Activated T-cell treated with anti-CD3 and anti-CD28 coated beads, Interleukin-2, amount 50 U/mL, for 1 hour (primary cell): Measurements from ENCODE around the gene PGBD1.

Experiments used
- DNase-seq: peaks from one replicate; pipeline ENCODE4 v3.0.0-alpha.2; 2020

Gene PGBD1, protein sequence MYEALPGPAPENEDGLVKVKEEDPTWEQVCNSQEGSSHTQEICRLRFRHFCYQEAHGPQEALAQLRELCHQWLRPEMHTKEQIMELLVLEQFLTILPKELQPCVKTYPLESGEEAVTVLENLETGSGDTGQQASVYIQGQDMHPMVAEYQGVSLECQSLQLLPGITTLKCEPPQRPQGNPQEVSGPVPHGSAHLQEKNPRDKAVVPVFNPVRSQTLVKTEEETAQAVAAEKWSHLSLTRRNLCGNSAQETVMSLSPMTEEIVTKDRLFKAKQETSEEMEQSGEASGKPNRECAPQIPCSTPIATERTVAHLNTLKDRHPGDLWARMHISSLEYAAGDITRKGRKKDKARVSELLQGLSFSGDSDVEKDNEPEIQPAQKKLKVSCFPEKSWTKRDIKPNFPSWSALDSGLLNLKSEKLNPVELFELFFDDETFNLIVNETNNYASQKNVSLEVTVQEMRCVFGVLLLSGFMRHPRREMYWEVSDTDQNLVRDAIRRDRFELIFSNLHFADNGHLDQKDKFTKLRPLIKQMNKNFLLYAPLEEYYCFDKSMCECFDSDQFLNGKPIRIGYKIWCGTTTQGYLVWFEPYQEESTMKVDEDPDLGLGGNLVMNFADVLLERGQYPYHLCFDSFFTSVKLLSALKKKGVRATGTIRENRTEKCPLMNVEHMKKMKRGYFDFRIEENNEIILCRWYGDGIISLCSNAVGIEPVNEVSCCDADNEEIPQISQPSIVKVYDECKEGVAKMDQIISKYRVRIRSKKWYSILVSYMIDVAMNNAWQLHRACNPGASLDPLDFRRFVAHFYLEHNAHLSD

DNA sequence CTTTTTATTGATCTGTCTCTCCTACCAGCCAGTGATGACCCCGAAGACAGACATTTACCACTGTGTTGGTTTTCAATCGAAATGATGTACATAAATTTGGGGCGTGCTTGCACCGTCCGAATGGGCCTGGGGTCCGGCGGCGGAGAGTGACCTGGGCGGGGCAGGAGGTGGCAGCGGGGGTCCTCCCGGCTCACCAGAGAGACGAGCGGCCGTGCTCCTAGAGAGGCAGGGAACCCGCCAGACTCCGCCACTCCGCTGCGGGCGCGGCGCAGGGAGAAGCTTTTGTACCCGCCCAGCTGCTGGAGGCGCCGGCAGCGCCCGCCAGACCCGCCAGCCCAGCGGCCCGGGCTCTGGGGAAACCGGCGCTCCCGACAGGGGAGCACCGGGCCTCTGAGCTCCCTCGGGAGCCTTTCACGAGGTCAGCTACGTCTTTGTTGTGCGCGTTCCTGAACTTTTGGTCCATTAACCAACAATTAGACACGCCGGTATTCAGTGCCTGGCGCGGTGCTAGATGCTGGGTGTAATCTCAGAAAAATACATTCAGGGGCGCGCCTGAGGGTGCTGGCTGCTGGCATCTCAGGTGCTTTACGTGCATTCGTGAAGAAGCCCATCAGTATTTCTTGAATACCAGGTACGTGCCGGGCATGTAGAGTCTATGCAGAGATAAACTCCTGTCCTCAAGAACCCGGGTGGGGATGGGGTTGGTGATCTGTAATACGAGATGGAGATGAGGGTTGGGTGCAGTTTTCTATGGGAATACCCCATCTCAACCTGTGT is at the start of gene PGBD1:
Gene PGBD1 (plus strand): TSS at position 285 of the 777 bp plus-strand sequence. CDS start 2,242 bp downstream, outside the sequence.
- DNase-seq, result peak; percentile 55

DNA sequence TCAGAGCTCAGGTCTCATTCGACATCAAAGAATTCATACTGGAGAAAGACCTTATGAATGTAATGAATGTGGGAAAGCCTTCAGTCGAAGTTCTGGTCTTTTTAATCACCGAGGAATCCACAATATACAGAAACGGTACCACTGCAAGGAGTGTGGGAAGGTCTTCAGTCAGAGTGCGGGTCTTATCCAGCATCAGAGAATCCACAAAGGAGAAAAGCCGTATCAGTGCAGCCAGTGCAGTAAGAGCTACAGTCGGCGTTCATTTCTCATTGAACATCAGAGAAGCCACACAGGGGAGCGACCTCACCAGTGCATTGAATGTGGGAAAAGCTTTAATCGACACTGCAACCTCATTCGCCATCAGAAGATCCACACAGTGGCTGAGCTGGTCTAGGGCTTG is 48.6 kb upstream of the PGBD1 start:
- DNase-seq, result no peak

DNA sequence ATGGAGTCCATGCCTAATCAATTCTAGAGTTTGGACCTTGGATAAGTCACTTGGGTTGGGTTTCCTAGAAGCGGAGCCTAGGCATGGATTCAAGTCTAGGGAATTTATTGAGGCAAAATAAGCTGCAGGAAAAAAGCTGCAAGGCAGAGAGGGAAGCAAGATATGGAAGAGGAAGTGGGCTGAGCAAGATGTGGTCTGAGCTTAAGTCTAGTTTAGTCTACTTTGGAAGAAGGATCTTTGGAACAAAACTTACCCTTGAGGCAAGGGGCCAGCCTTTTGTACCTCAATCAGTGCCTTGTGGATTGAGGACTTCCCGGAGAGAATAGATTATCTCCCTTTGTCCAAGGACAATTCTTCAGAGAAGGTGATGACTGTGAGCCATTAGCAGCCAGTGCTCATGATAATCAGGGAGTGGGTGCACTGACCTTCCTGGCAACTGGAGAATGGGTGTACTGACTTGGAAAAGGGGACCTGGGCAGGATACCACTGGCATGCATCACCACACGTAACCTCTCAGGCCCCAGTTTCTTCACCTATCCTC is 45.4 kb upstream of the PGBD1 start:
- DNase-seq, result no peak

DNA sequence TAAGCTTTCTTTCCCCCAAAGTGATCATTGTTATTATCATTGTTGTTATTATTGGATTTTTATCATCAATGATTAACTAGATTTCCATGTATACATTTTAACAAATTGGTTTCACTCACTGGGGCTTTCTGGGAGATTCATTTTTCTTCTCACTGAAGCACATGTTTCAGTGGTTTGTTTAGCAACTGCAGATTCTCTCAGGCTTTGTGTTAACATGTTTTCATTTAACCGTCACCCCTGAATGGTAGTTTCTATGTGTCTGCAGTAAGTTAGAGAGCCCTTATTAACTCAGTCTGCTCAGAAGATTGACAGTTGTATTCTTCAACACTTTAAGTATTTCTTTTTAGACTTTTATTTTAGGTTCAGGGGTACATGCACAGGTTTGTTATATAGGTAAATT is 41.7 kb upstream of the PGBD1 start:
- DNase-seq, result no peak

DNA sequence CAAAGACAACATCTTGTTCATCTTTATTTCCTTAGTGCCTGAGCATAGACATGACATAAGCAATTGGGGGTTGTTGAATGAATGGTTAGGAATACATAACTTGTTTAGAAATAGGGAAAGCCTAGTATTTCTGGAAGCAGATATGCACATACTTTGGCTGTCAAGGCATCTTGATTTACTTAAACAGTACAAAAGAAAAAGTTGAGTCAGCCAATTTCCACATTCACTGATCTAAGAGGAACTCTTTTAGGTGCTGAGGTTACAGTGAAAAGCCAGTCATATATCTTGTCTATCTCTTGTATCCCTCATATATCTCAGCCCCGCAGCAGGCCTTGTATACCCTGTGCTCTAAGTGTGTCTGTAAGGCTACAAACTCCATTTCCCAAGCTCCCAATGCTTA is 40.9 kb upstream of the PGBD1 start:
- no peak for DNase-seq

DNA sequence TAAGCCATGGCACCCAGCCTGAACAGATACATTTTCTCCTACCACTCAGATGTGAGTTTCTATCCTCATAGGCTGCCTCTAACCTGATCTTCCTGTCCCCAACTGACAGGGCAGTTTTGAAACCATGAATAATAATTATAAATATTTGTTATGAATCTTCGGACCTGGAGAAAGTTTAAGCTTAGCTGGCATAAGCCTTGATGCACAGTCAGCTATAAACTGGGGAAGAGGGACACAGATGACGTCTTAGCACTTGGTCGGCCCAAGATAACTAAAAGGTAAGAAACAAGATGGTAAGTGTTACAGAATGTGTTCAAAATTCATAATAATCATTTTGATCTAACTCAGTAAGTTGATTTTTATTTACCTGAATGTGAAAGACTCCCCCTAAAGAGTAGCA is 37.4 kb upstream of the PGBD1 start:
- no peak for DNase-seq

DNA sequence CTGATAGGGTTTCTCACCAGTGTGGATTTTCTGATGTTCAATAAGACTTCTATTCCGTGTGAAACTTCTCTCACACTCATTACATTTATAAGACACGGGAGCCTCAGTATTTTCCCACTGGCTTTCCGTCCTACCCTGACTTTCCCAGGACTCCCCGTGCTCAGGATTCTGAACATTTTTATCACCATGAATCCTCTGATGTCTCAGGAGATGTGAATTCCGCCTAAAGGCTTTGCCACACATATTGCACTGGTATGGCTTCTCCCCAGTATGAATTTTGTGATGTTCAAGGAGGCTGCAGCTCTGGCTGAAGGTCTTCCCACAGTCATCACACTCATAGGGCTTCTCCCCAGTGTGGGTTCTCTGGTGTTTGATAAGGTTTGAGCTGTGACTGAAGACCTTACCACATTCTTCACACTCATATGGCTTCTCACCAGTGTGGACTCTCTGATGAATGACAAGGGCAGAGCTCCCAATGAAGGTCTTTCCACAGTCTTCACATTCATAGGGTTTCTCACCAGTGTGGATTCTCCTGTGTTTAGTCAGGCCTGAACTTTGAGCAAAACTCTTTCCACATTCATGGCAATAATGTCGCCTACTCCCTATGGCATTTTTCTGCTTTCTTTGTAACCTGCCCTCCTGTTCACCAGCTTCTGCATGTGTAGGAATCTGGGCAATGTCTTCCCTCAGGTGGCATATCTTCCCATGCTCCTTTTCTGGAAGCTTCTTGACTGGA is 36.0 kb upstream of the PGBD1 start:
- no peak for DNase-seq

DNA sequence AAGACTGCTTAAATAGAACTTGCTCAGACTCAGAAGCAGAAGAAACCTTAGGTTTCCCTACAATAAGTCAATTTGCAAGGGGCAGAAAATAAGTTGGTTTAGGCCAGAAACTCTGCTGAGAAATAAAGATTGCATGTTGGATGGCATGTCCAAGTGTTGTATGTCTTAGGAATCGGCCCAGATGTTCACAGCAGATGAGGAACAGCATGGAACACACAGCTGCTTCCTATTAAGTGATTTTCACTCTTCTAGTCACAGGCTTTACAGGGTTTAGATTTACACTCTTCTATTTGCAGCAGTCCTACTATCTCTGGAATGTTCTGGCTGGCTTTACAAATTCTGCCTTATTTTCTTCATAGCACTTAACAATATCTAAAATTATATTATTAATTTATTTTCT is 32.5 kb upstream of the PGBD1 start:
- DNase-seq, result no peak

DNA sequence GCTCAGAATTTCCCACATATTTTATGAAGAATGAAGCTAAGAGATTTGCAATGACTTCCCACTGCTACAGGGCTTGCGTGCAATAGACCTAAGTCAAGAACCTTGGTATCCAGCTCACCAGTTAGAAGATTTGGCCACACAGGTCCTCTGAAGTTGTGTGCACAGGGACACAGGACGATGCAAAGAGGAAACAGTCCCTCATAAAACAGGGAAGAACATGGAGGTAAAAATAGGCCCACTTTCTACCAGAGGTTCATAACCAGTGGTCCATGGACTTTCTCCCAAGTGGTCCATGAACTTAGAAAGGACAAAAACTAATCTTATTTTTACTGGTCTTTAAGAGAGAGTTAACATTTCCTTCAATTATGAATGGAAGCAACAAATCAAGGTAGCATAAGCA is 30.6 kb upstream of the PGBD1 start:
- no peak for DNase-seq

DNA sequence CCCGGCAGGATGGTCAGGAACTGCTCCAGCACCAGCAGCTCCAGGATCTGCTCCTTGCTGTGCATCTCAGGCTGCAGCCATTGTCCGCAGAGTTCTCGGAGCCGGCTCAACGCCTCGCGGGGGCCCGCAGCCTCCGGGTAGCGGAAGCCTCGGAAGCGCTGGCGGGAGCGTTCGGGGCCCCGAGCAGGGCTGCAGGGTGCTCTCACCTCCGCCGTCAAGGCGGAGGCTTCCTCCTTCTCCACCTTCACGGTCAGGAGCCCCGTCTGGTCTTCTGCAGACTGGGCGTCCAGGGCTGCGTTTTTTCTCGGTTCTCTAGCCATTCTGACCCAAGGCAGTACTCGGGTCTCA is 29.7 kb upstream of the PGBD1 start:
- no peak for DNase-seq

DNA sequence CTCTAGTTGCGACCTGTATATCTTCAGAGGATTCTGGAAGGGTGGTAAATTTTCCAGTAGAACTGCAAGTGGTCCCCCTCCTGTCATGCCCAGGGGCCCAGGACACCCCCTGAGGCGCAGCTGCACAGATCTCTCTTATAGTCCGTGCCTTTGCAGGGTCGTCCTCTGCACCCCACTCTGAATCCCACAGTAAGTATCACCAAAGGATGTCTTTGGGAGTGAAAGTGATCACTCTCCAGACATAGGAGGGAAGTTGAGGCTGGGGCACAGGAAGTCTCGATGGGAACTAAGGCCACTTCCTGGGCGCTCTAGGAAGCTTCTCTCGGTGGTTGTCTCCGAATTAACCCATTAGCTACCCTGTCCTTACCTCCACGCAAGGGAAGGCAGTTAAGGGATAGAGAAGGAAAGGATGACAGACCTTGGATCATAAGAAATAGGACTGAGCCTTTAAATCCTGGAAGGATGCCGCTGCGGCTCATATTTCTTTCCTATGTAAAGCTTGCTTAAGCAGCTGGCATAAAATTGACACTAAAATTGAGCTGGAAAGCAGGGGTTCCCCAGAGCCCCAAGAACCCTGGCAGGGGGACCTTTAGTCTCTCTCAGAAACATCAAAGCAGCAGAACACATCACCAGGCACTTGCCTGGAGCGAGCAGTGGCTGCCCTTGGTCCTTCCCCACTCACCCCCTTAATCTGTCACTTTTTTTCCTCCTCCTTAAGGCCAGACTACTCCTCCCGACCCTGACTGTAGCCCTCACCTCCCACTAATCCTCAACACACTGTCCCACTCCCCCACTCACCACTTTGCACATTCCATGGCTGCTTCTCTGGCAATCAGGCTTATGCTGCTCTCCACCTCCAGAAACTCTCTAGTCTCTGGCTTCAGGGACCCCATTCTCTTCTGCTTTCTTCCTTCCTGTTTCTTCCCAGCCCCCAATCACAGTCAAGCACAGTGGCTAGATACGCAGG is 29.1 kb upstream of the PGBD1 start, which contains the start of gene ZKSCAN4:
Gene ZKSCAN4 (minus strand): TSS at position 261 of the 967 bp plus-strand sequence. CDS start 289 bp downstream, outside the sequence.
- peak; percentile 71 for DNase-seq

DNA sequence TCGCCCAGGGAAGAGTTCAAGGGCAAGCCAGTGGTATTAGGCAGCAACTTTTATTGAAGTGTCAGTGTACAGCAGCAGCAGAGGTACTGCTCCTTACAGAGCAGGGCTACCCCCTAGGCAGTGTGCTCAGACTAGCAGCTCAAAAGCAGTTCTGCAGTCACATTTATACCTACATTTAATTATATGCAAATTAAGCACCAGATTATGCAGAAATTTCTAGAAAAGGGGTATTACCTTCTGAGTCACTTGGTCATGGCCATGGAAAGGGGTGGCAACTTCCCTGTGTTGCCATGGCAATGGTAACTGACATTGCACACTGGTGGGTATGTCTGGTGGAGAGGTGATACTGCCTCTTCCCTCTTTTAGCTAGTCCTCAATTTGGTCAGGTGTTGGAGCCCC is 27.3 kb upstream of the PGBD1 start:
- no peak for DNase-seq

DNA sequence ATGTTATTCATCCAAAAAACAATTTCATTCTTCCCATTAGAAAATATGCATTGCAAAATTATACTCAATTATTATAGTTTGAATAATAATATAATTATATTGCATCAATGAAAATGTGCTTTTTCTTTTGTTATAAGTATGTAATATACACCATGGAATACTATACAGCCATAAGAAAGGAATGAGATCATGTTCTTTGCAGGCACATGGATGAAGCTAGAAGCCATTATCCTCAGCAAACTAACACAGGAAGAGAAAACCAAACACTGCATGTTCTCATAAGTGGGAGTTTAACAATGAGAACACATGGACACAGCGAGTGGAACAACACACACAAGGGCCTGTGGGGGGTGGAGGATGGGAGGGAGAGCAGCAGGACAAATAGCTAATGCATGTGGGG is 24.3 kb upstream of the PGBD1 start:
- DNase-seq, result no peak

DNA sequence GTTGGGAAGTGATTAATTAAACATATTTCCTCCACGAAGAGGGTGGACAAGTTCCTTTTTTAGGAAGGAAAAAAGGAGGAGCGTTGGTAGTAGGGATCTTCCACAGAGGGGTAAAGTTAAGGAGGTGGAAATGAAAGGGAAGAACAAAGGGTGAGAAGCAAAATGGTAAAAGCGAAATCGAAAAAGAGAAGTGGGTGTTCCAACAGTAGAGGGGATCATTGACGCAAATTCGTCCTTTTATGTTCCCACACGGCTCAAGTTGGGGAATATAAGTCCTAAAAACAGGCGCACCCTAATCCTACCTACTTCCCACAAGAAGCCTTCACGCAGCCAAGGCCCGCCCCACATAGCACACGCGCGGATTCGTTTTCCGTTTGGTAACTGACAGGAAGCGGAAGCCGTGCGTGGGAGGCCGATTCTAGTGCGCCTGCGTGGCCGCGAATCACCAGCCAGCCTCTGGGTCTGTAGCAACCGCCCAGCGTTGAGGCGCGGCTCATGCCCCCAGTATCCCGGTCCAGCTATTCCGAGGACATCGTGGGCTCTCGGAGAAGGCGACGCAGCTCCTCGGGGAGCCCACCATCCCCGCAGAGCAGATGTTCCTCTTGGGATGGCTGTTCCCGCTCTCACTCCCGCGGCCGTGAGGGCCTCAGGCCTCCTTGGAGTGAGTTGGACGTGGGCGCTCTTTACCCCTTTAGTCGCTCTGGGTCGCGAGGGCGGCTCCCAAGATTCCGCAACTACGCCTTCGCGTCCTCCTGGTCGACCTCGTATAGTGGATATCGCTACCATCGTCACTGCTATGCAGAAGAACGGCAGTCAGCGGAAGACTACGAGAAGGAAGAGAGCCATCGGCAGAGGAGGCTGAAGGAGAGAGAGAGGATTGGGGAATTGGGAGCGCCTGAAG is 22.2 kb upstream of the PGBD1 start, which contains the start of gene NKAPL:
Gene NKAPL (plus strand): TSS at position 421 of the 901 bp plus-strand sequence. CDS start 75 bp downstream, at position 496.
- DNase-seq, result peak; percentile 60

DNA sequence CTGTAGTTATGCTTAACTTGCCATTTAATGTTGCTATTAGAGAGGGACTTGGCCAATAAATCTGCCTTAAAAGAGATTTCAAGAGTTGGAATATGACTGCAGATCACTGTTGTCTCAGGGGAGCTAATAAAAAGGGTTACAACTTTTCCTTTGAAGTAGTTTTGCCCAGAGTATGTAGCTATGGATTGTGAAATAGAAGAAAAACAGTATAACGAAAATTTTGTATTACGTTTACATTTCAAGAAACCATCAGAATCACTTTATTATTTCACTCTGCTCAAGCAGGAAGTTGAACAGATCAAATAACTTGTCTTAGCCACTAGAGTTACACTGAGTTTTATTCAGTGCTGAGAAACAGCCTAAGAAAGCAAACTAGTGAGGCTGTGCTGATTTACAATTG is 17.4 kb upstream of the PGBD1 start:
- DNase-seq, result no peak

DNA sequence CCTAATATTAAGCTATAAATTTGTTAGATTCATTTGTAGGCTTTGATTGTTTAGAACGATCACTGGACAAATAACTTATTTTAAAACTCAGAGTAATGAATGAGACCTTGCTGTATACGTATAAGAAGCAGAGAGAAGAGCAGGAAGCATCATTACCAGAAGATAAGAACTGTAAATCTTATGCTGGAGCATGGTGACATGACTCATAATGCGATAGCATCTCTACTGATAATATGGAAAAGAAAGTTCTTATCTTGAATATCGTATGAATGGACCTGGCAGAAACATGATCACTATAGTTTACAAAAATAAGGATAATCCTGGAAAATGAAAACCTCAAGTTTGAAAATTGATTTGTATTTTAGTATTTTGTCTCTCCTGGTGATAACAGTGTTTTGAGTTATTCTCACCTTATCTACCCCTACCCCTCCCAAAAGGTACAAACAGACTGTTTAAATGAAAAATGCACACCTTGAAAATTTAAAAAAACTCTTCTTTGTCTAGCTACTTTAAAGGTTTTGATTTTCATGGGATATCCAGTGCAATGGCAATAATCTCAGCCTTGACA is 16.5 kb upstream of the PGBD1 start:
- no peak for DNase-seq

DNA sequence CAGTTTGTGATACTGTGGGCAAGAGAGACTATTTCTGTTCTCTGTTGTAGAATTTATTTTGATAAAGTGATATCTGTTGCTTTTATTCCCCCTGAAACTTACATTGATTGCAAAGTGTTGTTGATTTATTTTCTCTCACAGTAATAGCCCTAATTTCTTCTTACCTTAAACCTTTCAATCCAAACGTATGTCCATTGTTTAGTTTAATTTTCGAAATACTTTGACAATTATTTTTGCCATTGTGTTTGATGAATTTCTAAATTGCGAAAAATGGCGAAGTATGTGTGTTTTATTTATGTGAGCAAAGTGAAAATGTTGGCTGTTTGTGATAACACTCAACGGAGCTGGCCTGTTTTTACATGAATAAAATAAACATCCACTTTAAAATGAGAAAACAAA is 14.8 kb upstream of the PGBD1 start:
- no peak for DNase-seq

DNA sequence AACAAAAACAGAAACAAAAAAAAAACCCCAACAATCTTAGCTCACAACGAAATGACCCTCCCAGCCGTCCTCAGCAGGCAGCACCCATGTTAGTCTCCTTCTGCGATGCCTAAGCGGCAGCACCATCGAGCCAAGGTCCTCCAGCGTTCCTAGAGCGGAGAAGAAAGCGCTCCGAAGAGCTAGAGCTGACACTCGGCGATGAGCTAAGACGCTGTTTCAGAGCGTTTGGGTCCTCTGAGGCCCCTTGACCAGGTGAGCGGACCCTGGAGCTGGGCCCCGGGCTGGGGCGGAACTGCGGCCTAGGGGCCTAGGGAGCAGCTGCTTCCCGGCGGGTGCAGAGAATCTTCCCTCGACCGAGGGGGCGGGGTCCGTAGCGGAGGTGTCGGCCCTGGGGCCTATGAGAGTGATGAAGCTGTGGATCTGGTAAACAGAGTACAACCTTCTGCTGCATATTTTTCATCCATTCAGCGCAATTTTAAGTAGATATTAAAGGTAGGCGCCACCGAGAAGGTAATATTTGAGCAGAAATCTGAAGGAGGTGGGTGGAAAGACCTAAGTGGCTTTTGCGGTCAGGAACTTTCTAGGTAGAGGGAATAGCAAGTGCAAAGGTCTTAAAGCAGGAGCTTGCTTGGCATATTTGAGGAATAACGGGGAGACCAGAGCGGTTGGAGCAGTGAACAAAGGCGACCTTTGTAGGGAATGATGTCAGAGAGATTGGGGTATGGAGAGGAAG is 14.2 kb upstream of the PGBD1 start, which contains the start of gene ZSCAN26:
Gene ZSCAN26 (plus strand): TSS at position 182 of the 733 bp plus-strand sequence. CDS start 4,777 bp downstream, outside the sequence.
- peak; percentile 91 for DNase-seq

DNA sequence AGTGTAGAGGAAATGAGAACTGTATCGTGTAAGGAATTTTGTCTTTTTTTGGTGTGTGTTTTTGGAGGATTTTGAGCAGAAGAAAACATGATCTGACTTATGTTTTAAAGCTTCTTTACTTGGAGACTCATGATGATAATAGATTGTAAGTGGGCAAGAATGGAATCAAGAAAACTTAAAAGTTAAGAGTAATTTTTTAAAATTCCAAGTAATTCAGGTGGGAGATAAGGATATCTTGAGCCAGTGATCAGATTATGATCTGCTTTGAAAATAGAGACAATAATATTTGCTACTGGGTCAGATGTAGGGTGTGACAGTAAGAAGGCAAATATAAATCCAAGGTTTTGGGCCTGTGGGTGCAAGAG is 13.7 kb upstream of the PGBD1 start:
- DNase-seq, result no peak
